Fibroblast of the conjunctiva (primary cell): ENCODE measurements around the gene PLEKHA8.

Experiments used
- DNase-seq: peaks from one replicate; pipeline ENCODE4 v3.0.0-alpha.2; 2010; ENCODE audit warnings: low read depth

The PLEKHA8 gene

DNA sequence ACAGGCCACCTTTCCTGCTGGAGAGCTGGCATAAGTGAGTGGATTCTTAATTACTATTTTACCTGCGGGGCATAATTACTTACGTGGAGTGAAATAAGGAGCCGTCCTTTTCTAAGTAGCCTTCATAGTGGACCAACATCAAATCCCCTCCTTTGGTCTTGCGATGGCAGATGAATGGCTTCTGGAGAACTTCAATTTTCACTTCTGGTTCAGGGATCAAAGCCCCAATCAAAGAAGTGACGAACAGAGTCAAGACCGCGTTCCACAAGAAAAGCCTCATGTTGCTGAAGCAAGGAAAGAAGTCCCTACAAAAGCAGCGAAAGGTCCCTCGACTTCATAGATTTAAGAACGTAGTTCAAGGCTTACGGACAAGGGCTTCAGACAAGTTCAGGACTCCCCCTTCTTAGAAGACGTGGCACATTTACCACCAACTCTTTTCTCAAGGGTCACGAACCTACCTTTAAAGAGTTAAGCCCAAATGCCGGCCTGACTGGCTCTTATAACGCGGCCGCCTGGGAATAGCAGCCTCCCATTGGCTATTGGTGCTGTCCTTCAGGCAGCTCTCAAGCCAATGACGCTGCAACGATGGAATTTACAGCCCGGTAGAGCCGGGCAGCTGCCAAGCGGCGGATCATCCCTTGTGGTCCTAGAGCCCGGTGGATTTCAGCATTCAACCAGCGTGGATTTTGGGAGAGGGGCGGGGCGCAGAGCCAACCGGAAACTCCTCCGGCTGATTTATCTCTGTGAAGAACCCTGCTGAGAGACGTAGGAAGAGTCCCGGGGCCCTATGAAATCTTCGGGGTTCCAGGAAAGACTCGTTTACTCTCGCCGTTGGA is 1.8 kb upstream of the PLEKHA8 start, which contains the start of gene FKBP14:
Gene FKBP14, minus strand, starts transcription at position 474 of the 836 bp plus-strand sequence. Its CDS starts 194 bp downstream, at position 280.
- DNase-seq, result peak; percentile 99

DNA sequence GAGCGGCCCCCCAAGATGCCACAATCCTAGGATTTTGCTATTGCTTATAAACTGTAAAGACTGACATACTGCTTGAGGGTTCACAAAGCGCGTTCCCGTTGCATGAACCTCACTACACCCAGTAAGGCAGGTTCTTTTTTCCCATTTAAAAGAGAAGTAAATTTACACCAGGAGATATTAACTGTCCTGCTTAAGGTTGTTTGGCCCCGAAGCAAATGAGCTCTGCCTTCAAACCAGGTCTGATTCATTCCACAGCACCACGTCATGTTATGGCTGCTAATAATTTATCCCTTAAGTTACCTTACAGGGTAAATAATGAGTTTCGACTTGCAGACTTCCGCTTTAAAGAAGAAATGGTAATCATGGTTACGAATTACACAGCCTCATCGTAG is 1.2 kb upstream of the PLEKHA8 start:
- DNase-seq, result no peak

DNA sequence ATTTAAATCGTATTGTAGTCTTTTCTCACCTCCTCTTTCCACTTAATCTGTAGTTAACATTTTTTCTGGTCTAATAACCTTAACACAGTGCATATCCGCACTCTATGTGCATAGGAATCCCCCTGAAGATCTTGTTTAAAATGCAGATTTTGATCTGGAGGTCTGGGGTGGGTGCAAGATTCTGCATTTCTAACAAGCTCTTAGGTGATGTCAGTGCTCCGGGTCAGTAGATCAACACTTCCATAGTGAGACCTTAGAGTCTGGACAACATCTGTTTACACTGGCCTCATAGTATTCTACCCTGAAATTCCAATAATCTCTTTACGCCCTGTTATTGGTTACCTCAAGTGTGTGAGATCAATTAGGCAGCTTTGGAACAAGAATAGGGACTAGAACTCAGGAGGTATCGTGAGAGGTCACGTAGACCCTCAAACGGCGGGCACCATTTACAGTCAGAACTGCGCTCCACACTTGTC is 434 bp upstream of the PLEKHA8 start:
- DNase-seq, result no peak

DNA sequence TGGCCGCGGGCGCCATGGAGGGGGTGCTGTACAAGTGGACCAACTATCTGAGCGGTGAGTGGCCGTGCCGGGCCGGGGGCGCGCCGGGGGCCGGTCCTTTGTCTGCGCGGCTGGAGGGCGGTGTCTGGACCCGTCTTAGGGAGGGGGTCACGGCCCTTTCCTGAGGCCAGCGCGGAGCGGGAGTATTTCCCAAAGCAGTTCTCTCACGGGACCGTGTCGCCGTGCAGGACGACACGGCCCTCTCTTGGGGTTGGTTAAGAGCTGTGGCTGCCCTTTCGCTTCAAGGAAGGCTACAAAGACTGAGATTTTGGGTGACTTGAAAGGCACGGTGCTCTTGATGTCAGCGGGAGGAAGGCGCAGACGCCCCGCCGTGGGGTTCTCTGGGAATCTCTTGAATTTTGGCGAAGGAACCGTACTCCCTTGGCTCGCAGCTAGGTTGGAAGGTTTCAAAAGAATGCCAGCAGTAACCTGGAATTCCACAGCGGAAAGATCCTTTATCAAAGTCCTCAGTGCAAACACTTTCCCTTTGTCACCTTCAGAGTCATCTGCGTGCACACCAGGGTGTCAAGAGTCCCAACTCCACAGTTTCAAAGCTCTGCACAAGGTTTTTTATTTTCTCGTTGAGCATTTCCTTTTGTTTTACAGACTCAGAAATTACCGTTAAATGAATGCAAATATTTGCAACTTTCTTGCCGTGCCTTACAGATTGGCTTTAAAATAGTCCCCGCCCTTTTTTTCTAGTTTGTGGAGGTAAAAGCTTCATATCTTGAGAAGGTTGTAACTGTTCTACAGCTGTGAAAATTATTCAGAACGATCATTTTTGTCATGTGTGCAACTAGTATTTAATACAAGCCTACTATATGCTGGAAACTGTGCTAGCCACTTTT is 780 bp downstream of the PLEKHA8 start:
- no peak for DNase-seq

DNA sequence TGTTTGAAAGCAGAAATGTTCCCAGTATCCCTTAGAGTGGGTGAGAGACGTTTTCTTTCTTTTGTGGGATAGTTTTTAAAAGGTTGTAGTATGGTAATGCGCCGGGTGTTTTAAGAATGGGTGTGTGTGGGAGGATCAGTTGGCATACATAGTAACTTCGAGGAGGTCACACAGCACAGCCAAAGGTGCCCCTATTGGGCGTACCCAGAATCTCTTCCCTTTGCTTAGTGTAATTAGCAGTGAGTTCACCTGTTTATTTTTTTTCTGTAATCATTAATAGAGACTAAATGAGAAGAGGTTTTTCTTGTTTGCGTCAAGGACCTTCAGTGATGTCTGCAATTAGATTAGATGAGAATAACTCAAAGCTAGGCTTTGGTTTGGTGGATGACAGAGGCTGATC is 1.5 kb downstream of the PLEKHA8 start:
- DNase-seq, result no peak

DNA sequence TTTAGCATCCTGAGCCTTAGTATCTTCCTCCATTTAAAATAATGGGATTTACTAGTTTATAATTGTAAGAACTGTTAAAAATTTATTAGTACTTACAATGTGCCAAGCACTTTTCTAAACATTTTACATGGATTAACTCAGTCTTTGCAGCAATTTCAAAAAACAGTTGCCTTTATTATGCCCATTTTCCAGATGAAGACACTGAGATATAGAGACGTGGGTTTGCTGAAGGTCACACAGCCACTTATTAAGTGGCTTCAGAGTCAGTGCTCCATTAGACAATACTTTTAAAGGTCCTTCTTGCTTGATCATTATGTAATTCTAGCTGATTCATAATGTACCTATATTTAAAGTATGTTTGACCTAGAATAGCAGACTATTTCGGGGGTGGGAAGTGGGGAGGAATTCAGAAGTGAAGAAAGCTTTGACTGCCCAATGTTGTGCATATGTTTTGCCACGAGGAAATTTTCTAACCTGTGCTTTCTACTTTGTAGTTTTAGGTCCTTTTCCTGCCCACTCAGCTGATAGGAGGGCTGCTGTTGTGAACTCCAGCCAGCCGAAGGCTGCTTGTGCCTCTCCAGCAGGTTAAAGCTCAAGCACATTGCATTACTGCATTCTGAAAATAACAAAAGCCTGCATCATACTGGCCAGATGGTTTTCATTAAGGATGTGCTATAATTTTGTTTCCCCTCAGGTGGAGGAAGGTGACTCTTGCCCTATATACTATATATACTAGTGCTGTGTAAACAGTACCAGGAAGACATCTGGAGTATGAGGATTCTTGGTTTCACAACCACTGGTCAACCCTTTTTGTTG is 4.3 kb downstream of the PLEKHA8 start:
- DNase-seq, result peak; percentile 70

DNA sequence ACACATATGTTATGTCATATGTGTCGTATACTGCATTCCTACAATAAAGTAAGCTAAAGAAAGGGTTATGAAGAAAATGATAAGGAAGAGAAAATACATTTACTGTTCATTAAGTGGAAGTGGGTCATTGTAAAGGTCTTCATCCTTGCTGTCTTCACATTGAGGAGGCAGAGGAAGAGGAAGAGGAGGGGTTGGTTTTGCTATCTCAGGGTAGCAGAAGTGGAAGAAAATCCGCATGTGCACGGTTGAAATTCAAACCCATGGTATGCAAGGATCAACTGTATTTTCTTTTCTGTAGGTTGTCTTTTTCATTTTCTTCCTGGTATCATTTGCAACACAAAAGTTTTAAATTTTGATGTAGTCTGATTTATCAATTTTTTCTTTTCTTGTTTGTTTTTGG is 6.3 kb downstream of the PLEKHA8 start:
- no peak for DNase-seq

DNA sequence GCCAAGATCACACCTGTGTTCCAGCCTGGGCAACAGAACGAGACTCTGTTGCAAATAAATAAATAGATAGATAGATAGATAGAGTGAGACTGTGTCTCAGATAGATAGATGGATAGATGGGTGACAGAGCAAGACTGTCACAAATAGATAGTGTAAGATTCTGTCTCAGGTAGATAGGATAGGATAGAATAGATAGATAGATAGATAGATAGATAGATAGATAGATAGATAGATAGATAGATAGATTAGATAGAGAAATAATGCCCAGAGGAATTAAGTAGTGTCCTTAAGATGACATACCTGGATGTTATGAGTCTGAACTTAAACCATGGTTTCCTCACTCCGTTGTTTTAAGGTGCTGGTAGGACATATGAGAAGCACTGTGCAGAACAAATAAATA is 8.0 kb downstream of the PLEKHA8 start:
- DNase-seq, result no peak

DNA sequence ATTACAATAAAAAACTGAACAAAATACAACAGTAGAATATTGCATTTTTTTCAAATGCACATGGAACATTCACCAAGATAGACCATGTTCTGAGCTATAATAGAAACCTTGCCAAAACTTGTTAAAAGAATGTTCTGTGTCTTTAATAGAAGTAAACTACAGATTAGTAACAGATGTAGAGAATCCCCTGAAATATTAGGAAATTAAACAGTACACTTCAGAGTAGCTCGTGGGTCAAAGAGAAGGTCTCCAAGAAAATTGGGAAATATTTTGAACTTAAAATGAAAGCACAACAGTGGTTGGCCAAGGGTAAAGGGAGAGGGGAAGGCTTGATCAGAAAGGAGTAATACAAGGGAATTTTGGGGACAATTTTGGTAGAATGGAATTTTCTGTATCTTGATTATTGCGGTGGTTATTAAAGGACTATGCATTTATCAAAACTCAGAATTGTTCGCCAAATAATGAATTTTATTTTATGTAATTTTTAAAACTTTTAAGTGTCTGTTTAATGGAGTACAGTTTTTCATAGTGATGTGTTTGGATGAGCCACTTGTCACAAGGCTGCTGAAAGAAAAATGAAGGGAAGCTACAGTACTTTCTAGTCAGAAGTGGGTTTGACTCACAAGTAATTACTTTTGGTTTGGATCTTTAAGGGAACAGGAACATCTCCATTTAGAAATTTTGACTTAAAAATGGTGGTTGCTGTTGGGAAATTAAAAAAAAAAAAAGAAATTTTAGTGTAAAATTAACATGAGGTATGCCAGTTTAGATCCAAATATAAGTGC is 10.2 kb downstream of the PLEKHA8 start:
- DNase-seq, result peak; percentile 64

DNA sequence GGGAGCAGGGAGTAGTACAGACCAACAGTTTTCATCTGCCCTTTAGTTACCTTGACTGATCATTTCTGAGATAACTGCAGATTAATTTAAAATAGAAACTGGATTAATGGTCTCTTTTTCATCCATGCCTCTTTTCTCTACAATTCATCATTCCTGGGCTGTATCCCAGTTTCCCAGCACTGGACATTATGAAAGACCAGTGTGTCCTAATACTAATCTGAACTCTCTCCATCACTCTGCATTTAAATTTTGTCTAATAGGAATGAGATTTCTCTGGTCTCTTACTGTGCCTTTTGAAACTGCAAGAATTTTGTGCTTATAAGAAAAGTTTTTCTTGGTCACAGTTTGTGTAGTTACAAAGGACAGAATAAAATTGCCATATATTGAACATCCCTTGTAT is 12.7 kb downstream of the PLEKHA8 start:
- no peak for DNase-seq

DNA sequence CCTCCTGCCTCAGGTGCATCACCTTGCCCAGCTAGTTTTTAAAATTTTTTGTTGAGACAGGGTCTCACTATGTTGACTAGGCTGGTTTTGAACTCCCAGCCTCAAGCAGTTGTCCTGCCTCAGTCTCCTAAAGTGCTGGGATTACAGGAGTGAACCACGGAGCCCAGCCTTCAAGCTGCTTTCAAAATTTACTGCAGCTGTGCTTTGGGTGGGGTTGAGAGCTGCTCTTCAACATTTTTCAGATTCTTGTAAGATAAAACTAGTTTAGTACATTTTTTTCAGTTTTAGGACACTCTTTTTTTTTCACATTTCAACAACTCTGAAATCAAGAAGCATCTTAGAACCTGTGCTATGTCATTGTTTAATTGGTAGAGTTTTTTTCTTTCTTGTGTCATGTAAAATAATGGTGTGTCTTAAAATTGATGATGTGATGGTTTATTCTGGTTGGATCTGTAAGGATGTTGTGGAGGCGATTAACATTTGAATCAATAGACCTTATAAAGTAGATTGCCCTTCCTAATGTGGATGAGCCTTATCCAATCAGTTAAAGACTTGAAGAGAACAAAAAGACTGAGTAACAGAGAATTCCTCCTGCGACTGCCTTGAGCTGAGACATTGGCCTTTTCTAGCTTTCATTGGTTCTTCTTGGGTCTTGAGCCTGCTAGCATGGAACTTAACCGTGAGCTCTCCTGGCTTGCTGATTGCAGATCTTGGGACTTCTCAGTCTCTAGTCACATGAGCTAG is 13.5 kb downstream of the PLEKHA8 start:
- no peak for DNase-seq

DNA sequence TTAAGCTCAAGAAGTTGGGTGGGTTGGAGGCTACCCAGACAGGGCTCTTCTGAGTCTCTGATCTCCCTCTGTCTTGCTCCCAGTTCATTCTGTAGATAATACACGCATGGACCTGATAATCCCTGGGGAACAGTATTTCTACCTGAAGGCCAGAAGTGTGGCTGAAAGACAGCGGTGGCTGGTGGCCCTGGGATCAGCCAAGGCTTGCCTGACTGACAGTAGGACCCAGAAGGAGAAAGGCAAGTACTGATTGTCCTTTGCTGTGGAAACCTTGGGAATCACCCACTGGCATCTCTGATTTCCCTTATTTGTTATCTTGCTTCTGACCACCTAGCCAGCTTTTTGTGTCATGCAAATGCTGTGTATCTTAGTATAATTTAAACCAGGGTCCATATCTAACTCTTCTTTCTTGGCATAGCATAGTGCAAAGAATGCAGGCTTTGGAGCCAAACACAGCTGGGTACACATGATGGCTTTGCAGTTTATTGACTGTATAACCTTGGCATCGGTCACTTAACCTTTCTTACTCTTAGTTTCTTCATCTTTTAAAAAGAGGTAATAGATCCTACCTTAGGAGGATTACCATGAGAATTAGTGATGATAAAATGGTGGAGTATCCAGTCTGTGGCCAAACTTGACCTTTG is 18.0 kb downstream of the PLEKHA8 start:
- DNase-seq, result no peak

DNA sequence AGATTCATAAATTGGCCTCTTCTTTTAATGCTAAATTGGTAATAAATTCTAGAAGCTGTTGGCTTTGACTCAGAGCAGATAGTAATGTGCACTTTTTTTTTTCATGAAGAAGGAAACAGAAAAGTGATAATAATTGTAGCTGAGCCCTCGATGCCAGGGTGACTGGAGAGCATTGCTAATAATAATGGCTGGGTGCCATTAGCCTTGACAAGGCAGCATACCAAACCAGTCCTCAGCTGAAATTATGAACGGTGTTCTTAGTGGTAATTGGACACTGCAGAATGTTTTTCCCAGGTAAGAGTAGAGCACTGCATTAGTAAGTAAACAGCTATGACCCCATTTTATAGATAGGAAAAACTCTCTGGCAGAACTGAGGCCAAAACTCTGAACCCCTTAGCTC is 18.9 kb downstream of the PLEKHA8 start:
- no peak for DNase-seq

DNA sequence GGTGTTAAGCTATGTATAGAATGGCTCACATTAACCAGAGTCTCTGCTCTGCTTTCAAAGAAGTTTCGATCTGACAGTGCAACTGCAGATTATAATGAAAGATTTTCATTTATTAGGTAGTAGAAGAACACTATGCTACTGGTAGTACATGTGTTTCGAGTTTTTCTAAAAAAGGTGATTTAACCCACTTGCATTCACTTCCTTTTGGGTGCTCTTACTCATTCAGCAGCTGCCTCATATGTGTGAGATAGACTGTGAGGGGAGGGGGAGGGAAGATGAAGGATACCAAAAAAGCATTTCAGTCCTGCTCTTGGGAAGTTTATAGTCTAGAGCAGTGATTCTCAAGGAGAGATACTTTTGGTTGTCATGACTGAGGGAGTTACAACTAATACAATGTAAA is 20.4 kb downstream of the PLEKHA8 start:
- no peak for DNase-seq

DNA sequence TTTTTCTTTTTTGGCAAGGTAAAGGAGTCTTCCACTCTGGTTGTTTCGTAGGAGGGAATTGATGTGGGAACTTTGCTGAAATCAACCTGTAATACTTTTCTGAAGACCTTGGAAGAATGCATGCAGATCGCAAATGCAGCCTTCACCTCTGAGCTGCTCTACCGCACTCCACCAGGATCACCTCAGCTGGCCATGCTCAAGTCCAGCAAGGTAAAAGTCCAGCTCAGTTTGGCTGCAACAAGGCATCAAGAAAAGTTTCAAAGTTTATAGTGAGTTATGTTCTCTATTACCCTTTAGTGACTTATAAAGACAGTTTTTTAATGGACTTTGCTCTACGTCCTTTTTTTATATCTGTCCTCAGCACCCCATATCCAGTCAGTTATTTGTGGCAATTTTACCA is 21.0 kb downstream of the PLEKHA8 start:
- DNase-seq, result no peak

DNA sequence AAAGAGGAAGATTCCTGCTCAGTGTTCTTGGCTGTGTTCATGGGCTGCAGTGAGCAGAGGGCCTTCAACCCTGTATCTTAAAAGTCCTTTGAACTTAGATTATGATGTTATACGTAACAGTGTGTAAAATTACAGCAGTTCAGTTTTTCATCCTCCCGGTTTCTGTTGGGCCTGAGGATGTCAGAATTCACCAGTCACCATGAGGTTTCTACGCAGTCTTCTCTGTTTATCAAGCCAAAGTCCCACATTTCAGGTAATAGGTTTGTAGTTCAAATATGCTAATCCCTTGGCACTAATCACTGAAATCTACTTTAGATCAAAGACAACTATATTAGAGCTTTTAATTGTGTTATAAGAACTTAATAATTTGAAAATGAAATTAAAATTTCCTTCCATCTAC is 24.9 kb downstream of the PLEKHA8 start:
- no peak for DNase-seq

DNA sequence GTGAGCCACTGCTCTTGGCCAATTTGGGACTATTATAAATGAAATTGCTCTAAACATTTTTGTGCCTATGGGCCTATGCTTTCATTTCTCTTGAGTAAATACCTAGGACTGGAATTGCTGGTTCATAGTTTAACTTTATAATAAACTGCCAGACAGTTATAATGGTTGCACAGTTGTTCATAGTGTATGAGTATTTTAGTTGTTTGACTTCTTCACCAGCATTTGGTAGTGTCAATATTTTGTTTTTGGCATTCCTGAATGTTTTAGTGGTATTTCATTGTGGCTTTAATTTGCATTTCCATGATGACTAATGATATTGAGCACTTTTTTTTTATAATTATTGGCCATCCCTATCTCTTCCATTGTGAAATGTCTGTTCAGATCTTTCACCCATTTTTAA is 29.5 kb downstream of the PLEKHA8 start:
- no peak for DNase-seq

DNA sequence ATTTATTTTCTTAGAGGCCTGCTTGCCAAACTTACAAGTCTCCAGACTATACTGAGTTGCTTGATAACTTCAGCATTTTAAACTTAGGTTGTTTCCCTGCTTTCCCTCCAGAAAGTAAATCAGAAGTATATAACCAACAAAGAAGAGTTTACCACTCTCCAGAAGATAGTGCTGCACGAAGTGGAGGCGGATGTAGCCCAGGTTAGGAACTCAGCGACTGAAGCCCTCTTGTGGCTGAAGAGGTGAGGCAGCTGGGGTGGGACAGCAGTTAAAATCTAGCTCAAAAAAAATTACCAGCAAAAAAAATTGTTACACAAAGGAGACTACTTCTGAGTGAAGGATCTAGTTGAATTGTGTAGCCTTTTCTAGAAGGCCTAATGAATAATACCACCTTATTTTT is 33.6 kb downstream of the PLEKHA8 start:
- peak; percentile 5 for DNase-seq

DNA sequence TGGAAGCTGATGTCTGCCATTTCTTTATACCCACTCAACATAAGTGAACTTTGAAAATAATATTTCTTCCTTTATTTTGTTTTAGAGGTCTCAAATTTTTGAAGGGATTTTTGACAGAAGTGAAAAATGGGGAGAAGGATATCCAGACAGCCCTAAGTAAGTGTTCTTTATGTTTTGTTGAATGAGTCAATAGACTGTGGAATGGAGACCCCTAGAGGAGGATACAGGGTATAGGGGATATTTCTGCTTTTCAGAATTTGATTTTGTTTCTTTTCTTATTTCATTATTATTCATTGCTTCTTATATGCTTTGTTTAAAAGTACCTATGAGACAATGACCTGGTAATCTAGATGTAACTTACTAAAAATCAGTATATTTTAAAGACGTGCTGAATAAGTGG is 34.4 kb downstream of the PLEKHA8 start:
- DNase-seq, result peak; percentile 47

DNA sequence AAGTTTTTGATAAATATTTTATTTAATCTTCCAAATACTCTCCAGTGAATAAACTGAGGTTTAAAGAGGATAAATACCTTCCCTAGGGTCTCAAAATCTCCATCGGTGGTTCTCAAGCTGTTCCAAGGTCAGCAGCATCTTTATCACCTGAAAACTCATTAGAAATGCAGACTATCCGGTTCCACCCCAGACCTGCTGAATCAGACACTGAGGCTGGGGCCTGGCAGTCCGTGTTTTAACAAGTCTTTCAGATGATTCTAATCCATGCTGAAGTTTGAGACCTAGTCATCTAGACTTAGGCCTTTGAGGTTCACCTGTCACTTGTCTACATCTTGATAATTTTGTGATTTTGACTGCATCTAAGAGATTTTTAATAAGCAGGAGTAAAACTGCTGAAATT is 37.5 kb downstream of the PLEKHA8 start:
- DNase-seq, result no peak
